ENCODE results near the gene JAKMIP2. TPM values are rescaled to one million over a fixed set of nuclear protein-coding genes. Genes with fewer than 3 reads are reported as not detected.
A peak's percentile ranks its signal among the peaks of the same experiment; 100 is the strongest.
"Not testable (repeated sequence)": the region's sequence is repeated elsewhere in the genome, so short reads cannot be mapped to it uniquely, and the experiment has no call there.

JAKMIP2 gene
- total and polyA plus RNA-seq, 10 donors = 0.09 to 2.4 (median 1.5) TPM

DNA sequence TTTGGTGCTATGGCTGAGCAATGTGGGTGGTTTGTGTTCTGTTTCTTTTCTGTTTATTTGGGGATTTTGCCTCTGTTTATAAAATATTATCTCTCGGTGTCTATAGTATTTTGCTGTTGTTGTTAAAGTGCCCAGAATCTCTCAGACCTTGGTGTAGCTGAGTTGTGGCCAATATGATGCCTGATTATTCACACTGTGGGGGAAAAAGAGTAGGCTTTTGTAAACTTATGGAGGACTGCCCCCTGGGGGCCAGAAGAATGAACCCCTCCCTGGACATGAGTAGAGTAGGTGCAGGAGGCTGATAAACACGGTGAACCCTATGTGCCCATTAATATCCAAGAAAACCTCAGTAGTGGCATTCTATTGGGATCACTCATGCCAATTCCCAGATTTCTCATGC lies 223.7 kb downstream of the JAKMIP2 start:
- DNase-seq = no peak
- Histone ChIP-seq H3K27me3 (replicated peaks in 1 of 7) (no peaks in the 10 kb centered on the region), H3K4me1 (no peaks in the 10 kb centered on the region), H3K36me3 (no peaks in the 10 kb centered on the region), H3K27ac (no peak overlapping the region), H3K9me3 (no peaks in the 10 kb centered on the region), H3K4me3 (no peak overlapping the region)
- WGBS, 5 donors = 24 to 37% (median 33%) methylated on average over 2 of the region's 2 CpGs
- no peak for TF ChIP-seq POLR2AphosphoS5 (IDR thresholded peaks at IDR 0.05)
- TF ChIP-seq, protein P1, sequence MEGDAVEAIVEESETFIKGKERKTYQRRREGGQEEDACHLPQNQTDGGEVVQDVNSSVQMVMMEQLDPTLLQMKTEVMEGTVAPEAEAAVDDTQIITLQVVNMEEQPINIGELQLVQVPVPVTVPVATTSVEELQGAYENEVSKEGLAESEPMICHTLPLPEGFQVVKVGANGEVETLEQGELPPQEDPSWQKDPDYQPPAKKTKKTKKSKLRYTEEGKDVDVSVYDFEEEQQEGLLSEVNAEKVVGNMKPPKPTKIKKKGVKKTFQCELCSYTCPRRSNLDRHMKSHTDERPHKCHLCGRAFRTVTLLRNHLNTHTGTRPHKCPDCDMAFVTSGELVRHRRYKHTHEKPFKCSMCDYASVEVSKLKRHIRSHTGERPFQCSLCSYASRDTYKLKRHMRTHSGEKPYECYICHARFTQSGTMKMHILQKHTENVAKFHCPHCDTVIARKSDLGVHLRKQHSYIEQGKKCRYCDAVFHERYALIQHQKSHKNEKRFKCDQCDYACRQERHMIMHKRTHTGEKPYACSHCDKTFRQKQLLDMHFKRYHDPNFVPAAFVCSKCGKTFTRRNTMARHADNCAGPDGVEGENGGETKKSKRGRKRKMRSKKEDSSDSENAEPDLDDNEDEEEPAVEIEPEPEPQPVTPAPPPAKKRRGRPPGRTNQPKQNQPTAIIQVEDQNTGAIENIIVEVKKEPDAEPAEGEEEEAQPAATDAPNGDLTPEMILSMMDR (IDR thresholded peaks at IDR 0.05 in 8 of 11, conservative IDR thresholded peaks at IDR 0.05 in 3 of 11) = peak in 10 of 11 experiments; percentile 27 to 70 (median 59)
- intact Hi-C loops (cut with DNase I; ENCODE audit: low total_unique reads) = no loop called here

- no peaks in the 10 kb centered on the region for H3K4me1 ChIP-seq
- H3K9me3 ChIP-seq = no peaks in the 10 kb centered on the region
- H3K27me3 ChIP-seq (replicated peaks in 1 of 7) = no peaks in the 10 kb centered on the region
- DNase-seq = no peak
- no peaks in the 10 kb centered on the region for H3K36me3 ChIP-seq
- no peak overlapping the region for H3K27ac ChIP-seq
- intact Hi-C loops (cut with DNase I; ENCODE audit: low total_unique reads) = no loop called here
- 85 to 90% (median 89%) methylated on average over 8 of the region's 8 CpGs for WGBS, 5 donors
- no peak overlapping the region for H3K4me3 ChIP-seq
- no peak for TF ChIP-seq POLR2AphosphoS5 (IDR thresholded peaks at IDR 0.05)
- TF ChIP-seq POLR2A (IDR thresholded peaks at IDR 0.05) = no peak
- TF ChIP-seq, protein P1 (IDR thresholded peaks at IDR 0.05 in 8 of 11, conservative IDR thresholded peaks at IDR 0.05 in 3 of 11) = no peak
Measured at GRCh38 chr5:147557876-147558745, 224.4 kb downstream of the JAKMIP2 start.

- Histone ChIP-seq H3K36me3 (no peaks in the 10 kb centered on the region), H3K4me3 (no peak overlapping the region), H3K27me3 (replicated peaks in 1 of 7) (no peaks in the 10 kb centered on the region), H3K4me1 (no peaks in the 10 kb centered on the region), H3K27ac (peak overlapping the region in 2 of 8 donors; percentile 51 to 52), H3K9me3 (peaks cover 0 to 5% (median 0%) of the 10 kb centered on the region in 8 donors)
- no peak for DNase-seq
- 59 to 71% (median 64%) methylated on average over 7 of the region's 7 CpGs for WGBS, 5 donors
- no peak for TF ChIP-seq POLR2AphosphoS5 (IDR thresholded peaks at IDR 0.05)
- TF ChIP-seq POLR2A (IDR thresholded peaks at IDR 0.05) = no peak
- TF ChIP-seq, protein P1 (IDR thresholded peaks at IDR 0.05 in 8 of 11, conservative IDR thresholded peaks at IDR 0.05 in 3 of 11) = no peak
- intact Hi-C loops (cut with DNase I; ENCODE audit: low total_unique reads) = no loop called here
Measured at GRCh38 chr5:147555176-147555575, 227.4 kb downstream of the JAKMIP2 start.

DNA sequence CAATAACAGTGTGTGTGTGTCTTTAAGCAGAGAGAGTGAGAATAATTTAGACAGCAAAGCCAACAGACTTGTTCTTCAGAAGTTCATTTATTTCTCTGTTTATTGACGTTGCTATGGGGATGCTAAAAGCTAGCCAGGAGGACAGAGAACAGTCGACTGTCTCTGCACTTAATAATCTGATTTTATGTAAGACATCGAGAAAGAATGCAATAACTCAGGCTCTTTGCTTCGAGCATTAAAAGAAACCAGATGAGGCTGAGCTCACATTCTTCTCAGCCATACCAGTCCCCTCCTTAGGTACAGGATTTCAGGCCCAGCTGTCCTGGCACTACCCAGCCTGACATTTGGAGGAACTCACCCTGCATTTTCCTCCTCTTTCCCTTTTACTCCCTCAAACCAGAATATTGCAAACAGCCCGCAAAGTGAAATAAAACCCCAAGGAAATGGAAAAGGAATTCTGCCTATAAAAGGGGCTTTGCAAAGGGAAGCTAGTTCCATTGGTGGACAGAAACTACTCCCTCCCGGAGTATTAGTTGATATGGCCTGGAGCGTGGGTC lies 228.2 kb downstream of the JAKMIP2 start:
- no peaks in the 10 kb centered on the region for H3K27me3 ChIP-seq (replicated peaks in 1 of 7)
- DNase-seq = no peak
- peak overlapping the region in 5 of 8 donors; percentile 30 to 52 (median 32) for H3K27ac ChIP-seq
- TF ChIP-seq, protein P1 (IDR thresholded peaks at IDR 0.05 in 8 of 11, conservative IDR thresholded peaks at IDR 0.05 in 3 of 11) = no peak
- TF ChIP-seq POLR2A (IDR thresholded peaks at IDR 0.05) (no peak), POLR2AphosphoS5 (IDR thresholded peaks at IDR 0.05) (no peak)
- 67 to 79% (median 71%) methylated on average over 7 of the region's 7 CpGs for WGBS, 5 donors
- no peak overlapping the region for H3K4me3 ChIP-seq
- H3K36me3 ChIP-seq = no peaks in the 10 kb centered on the region
- intact Hi-C loops (cut with DNase I; ENCODE audit: low total_unique reads) = loop anchor here (5.0 kb wide), 1 partner anchor 102 kb away; no protein-coding TSS in a partner anchor
- H3K4me1 ChIP-seq = no peaks in the 10 kb centered on the region
- peaks cover 0 to 9% (median 0%) of the 10 kb centered on the region in 8 donors for H3K9me3 ChIP-seq

- not testable (repeated sequence) for DNase-seq; H3K36me3 ChIP-seq; H3K9me3 ChIP-seq; H3K4me1 ChIP-seq; H3K4me3 ChIP-seq; H3K27me3 ChIP-seq (replicated peaks in 1 of 7)
- intact Hi-C loops (cut with DNase I; ENCODE audit: low total_unique reads) = loop anchor here (5.0 kb wide), 1 partner anchor 102 kb away; no protein-coding TSS in a partner anchor
- peak overlapping the region in 4 of 8 donors; percentile 30 to 52 (median 41) for H3K27ac ChIP-seq
- 72 to 87% (median 82%) methylated on average over 5 of the region's 5 CpGs for WGBS, 5 donors
Measured at GRCh38 chr5:147553817-147554216, 228.7 kb downstream of the JAKMIP2 start.

Measured in spleen (tissue), 11 donors.